ENCODE measurements around the gene POLR1D. TPM values are rescaled to one million over a fixed set of nuclear protein-coding genes. Genes with fewer than 3 reads are reported as not detected.
A peak's percentile ranks its signal among the peaks of the same experiment; 100 is the strongest.

The POLR1D gene
- total and polyA plus RNA-seq, 12 donors: 62.3 to 130 (median 78.5) TPM

DNA sequence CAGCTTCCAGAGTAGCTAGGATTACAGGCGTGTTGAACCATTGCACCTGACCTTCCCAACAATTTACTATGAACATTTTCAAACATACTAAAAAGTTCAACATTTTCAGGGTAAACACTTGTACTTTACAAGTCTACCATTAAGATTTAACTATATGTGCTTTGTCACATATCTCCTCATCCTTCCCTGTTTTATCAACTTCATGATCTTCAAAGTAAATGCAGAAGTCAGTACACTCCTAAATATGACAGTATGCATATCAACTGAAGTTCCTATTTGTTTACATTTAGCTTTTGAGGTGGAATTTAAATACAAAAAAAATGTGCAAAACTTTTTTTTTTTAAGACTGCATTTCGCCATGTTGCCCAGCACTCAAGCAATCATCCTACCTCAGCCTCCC, 19.9 kb upstream of the POLR1D start:
- intact Hi-C loops (cut with DNase I): no loop called here
- peaks cover 0 to 63% (median 26%) of the 10 kb centered on the region in 9 donors for H3K4me1 ChIP-seq
- no peak for TF ChIP-seq CTCF (IDR thresholded peaks at IDR 0.05)
- 94 to 99% methylated on average over 2 of the region's 2 CpGs for WGBS, 2 donors
- H3K9me3 ChIP-seq: no peaks in the 10 kb centered on the region
- no peaks in the 10 kb centered on the region for H3K27me3 ChIP-seq
- no peak overlapping the region for H3K4me3 ChIP-seq
- H3K36me3 ChIP-seq: no peaks in the 10 kb centered on the region
- DNase-seq (no peak), ATAC-seq (no peak)
- H3K27ac ChIP-seq: no peak overlapping the region

- WGBS, 2 donors: 56 to 95% methylated on average over 3 of the region's 3 CpGs
- H3K27ac ChIP-seq: peak overlapping the region in 5 of 10 donors; percentile 5 to 68 (median 64)
- H3K9me3 ChIP-seq: no peaks in the 10 kb centered on the region
- H3K4me3 ChIP-seq: no peak overlapping the region
- no peak for TF ChIP-seq CTCF (IDR thresholded peaks at IDR 0.05)
- peaks cover 0 to 57% (median 33%) of the 10 kb centered on the region in 9 donors for H3K4me1 ChIP-seq
- no peak for ATAC-seq
- intact Hi-C loops (cut with DNase I): no loop called here
- no peaks in the 10 kb centered on the region for H3K36me3 ChIP-seq
- no peak for DNase-seq
- no peaks in the 10 kb centered on the region for H3K27me3 ChIP-seq
These were observed 16.6 kb upstream of the POLR1D start for GRCh38 chr13:27605099-27605498.

DNA sequence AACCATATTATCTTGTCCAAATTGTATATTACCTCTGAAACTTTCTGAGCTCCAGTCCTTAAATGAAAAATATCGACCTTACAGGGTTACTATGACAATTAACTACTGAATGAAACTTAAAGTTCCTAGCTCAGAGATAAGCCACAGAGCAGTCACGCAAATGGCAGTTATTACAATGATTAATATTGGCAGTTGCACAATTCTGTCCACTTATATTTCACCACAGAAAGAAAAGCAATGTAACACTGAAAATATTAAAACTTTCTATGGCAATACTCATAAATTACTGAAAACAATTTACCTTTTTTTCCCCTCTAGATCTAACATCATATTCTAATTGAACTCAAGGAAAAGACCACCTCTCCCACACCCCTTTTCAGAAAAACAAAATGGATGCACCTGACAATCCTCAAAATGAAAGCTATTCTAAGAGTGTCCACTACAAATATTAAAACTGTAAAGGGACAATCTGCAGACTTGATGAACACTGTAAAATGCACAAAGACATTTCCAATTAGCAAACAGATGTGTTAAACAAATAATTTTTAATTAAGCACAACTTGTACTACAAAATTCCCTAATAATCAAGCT, 16.0 kb upstream of the POLR1D start:
- WGBS, 2 donors: 39 to 51% methylated on average over 2 of the region's 2 CpGs
- peaks cover 0 to 56% (median 35%) of the 10 kb centered on the region in 9 donors for H3K4me1 ChIP-seq
- H3K27ac ChIP-seq: peak overlapping the region in 5 of 10 donors; percentile 5 to 68 (median 64)
- H3K27me3 ChIP-seq: no peaks in the 10 kb centered on the region
- H3K36me3 ChIP-seq: no peaks in the 10 kb centered on the region
- no peak for TF ChIP-seq CTCF (IDR thresholded peaks at IDR 0.05)
- ATAC-seq: no peak
- H3K9me3 ChIP-seq: no peaks in the 10 kb centered on the region
- intact Hi-C loops (cut with DNase I): no loop called here
- DNase-seq: no peak
- no peak overlapping the region for H3K4me3 ChIP-seq

GRCh38 chr13:27607125-27607524, 14.6 kb upstream of the POLR1D start:
- peak in 1 of 2 donors; percentile 23 for DNase-seq
- Histone ChIP-seq H3K27me3 (no peaks in the 10 kb centered on the region), H3K9me3 (no peaks in the 10 kb centered on the region), H3K4me3 (no peak overlapping the region), H3K27ac (peak overlapping the region in 9 of 10 donors; percentile 1 to 68 (median 61)), H3K36me3 (no peaks in the 10 kb centered on the region), H3K4me1 (peaks cover 0 to 56% (median 33%) of the 10 kb centered on the region in 9 donors)
- intact Hi-C loops (cut with DNase I): no loop called here
- TF ChIP-seq CTCF (IDR thresholded peaks at IDR 0.05): no peak
- WGBS, 2 donors: 39 to 41% methylated on average over 4 of the region's 4 CpGs
- ATAC-seq: peak in 7 of 8 donors; percentile 52 to 91 (median 76)

Measured in heart right ventricle (tissue), 16 donors.